ENCODE measurements around the gene RTP3. TPM values are rescaled to one million over a fixed set of nuclear protein-coding genes. Genes with fewer than 3 reads are reported as not detected.
"Not testable (repeated sequence)": the region's sequence is repeated elsewhere in the genome, so short reads cannot be mapped to it uniquely, and the experiment has no call there.

Gene RTP3
- total RNA-seq, 1 experiment from 2014 or later = not detected

- DNase-seq (ENCODE audit: low read depth) = no peak
Observed at GRCh38 chr3:46546896-46547440, 49.2 kb downstream of the RTP3 start.

DNA sequence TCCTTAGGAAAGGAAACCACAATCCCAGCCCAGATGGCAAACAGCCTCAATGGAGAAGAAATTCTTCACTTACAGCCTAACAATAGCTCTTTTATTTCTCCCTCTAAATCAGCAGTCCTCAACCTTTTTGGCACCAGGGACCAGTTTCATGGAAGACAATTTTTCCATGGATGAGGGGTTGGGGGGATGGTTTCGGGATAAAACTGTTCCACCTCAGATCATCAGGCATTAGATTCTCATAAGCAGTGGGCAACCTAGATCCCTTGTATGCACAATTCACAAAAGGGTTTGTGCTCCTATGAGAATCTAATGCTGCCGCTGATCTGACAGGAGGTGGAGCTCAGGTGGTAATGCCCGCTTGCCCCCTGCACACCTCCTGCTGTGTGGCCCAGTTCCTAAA lies 50.8 kb downstream of the RTP3 start:
- not testable (repeated sequence) for DNase-seq (ENCODE audit: low read depth)

- DNase-seq (ENCODE audit: low read depth) = no peak
Observed at GRCh38 chr3:46549408-46549904, 51.7 kb downstream of the RTP3 start.

- no peak for DNase-seq (ENCODE audit: low read depth)
Observed at GRCh38 chr3:46549989-46550388, 52.2 kb downstream of the RTP3 start.

Other genes with a start within 250 kb of the RTP3 start
- not detected in 2 replicates for gene CCR2, start 143.9 kb upstream of the RTP3 start, total RNA-seq (2014; rRNA removed; shearing (Covaris generic))
- gene CCR5, start 127.0 kb upstream of the RTP3 start, total RNA-seq (2014; rRNA removed; shearing (Covaris generic)) = not detected in 2 replicates
- gene CCRL2, start 90.7 kb upstream of the RTP3 start, total RNA-seq (2014; rRNA removed; shearing (Covaris generic)) = 0.29 TPM in 1 of 2 replicates, not detected in the other
- not detected in 2 replicates for gene LTF, start 33.1 kb upstream of the RTP3 start, total RNA-seq (2014; rRNA removed; shearing (Covaris generic))
- 0.36 and 0.40 TPM in 2 replicates for gene LRRC2, start 68.3 kb downstream of the RTP3 start, total RNA-seq (2014; rRNA removed; shearing (Covaris generic))
- not detected in 2 replicates for gene FAM240A, start 114.5 kb downstream of the RTP3 start, total RNA-seq (2014; rRNA removed; shearing (Covaris generic))
- gene ALS2CL, start 195.7 kb downstream of the RTP3 start, total RNA-seq (2014; rRNA removed; shearing (Covaris generic)) = 0.74 and 0.86 TPM in 2 replicates
- not detected in 2 replicates for gene TMIE, start 203.4 kb downstream of the RTP3 start, total RNA-seq (2014; rRNA removed; shearing (Covaris generic))
- gene PRSS50, start 219.9 kb downstream of the RTP3 start, total RNA-seq (2014; rRNA removed; shearing (Covaris generic)) = not detected in 2 replicates

Measured in Daoy (cell line).